Skeletal muscle satellite cell (primary cell): ENCODE measurements around the gene ATP11A. TPM values are rescaled to one million over a fixed set of nuclear protein-coding genes. Genes with fewer than 3 reads are reported as not detected.

ENCODE experiments used
- H3K27me3 ChIP-seq: 2 replicates; pipeline ENCODE4 v1.7.0; 2013; ENCODE audit warnings: low read length; ENCODE audit not compliant: control insufficient read depth, insufficient read depth
- H3K36me3 ChIP-seq: 2 replicates; pipeline ENCODE4 v1.7.0; 2013; ENCODE audit warnings: mild to moderate bottlenecking, control low read depth, low read length; ENCODE audit not compliant: insufficient read depth
- H3K4me1 ChIP-seq: 2 replicates; pipeline ENCODE4 v1.7.0; 2013; ENCODE audit warnings: low read length; ENCODE audit not compliant: control insufficient read depth, insufficient read depth
- H3K4me2 ChIP-seq: 2 replicates; pipeline ENCODE4 v1.7.0; 2013; ENCODE audit warnings: mild to moderate bottlenecking, low read length
- H3K4me3 ChIP-seq: 2 replicates; pipeline ENCODE4 v1.7.0; 2013; ENCODE audit warnings: low read length
- H3K9ac ChIP-seq: 2 replicates; pipeline ENCODE4 v1.7.0; 2013; ENCODE audit warnings: mild to moderate bottlenecking, low read depth, low read length, moderate library complexity
- H3K9me3 ChIP-seq: replicated peaks from 2 replicates; pipeline ENCODE4 v1.7.0; 2013; ENCODE audit warnings: mild to moderate bottlenecking, control low read depth, low read length
- total RNA-seq: library from RNA; depleted of rRNA; stranded (reverse); fragments of >200 nt; gene quantifications from 2 replicates; pipeline ENCODE4 v1.2.3, GENCODE V29; 2012; rRNA removed

ATP11A gene
- 7.2 and 7.6 TPM in 2 replicates for total RNA-seq

GRCh38 chr13:112689303-112690245, at the start of gene ATP11A:
TSS of gene ATP11A (plus strand) at chr13:112690038. CDS start at chr13:112690417, 379 bp downstream.
- Histone ChIP-seq H3K36me3 (no peaks in the 10 kb centered on the region), H3K4me3 (peak within 1 kb of the TSS; percentile 86), H3K9ac (peak within 1 kb of the TSS; percentile 80), H3K27me3 (peaks cover 4% of the 10 kb centered on the region), H3K9me3 (no peaks in the 10 kb centered on the region), H3K4me2 (peak within 1 kb of the TSS; percentile 88), H3K4me1 (peaks cover 10% of the 10 kb centered on the region)

GRCh38 chr13:112641456-112642089, 48.3 kb upstream of the ATP11A start:
- H3K4me3 ChIP-seq: no peak overlapping the region
- H3K27me3 ChIP-seq: peaks cover 55% of the 10 kb centered on the region
- no peaks in the 10 kb centered on the region for H3K9me3 ChIP-seq
- no peak overlapping the region for H3K4me2 ChIP-seq
- H3K4me1 ChIP-seq: no peaks in the 10 kb centered on the region
- no peak overlapping the region for H3K9ac ChIP-seq
- H3K36me3 ChIP-seq: no peaks in the 10 kb centered on the region

DNA sequence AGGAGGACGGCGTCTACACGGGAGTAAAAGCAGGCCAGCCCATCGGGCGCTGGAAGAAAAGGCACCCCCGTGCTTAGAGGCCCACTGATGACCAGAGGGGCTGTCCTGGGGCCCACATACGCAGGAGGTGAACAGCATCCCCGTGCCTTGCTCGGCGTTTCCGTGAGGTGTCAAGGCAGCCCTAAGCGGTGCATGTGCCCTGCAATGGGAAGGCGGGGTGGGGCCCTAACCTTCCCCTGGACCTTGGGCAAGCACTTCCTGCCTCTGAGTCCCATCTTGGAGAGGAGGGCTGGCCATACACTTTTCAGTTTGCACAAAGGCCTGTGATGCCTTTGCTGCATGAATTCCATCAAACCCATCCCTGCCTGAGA, 47.8 kb upstream of the ATP11A start:
- H3K27me3 ChIP-seq: peaks cover 50% of the 10 kb centered on the region
- H3K4me3 ChIP-seq: no peak overlapping the region
- no peak overlapping the region for H3K4me2 ChIP-seq
- no peaks in the 10 kb centered on the region for H3K9me3 ChIP-seq
- no peaks in the 10 kb centered on the region for H3K4me1 ChIP-seq
- H3K9ac ChIP-seq: no peak overlapping the region
- no peaks in the 10 kb centered on the region for H3K36me3 ChIP-seq

- no peaks in the 10 kb centered on the region for H3K4me1 ChIP-seq
- H3K36me3 ChIP-seq: no peaks in the 10 kb centered on the region
- no peak overlapping the region for H3K9ac ChIP-seq
- no peaks in the 10 kb centered on the region for H3K9me3 ChIP-seq
- H3K27me3 ChIP-seq: peaks cover 36% of the 10 kb centered on the region
- H3K4me3 ChIP-seq: no peak overlapping the region
- H3K4me2 ChIP-seq: no peak overlapping the region
Observed at GRCh38 chr13:112643759-112644459, 45.9 kb upstream of the ATP11A start.

GRCh38 chr13:112645327-112645914, 44.4 kb upstream of the ATP11A start:
- H3K4me3 ChIP-seq: no peak overlapping the region
- peaks cover 21% of the 10 kb centered on the region for H3K27me3 ChIP-seq
- H3K9me3 ChIP-seq: no peaks in the 10 kb centered on the region
- no peaks in the 10 kb centered on the region for H3K36me3 ChIP-seq
- H3K4me1 ChIP-seq: no peaks in the 10 kb centered on the region
- H3K4me2 ChIP-seq: no peak overlapping the region
- no peak overlapping the region for H3K9ac ChIP-seq

GRCh38 chr13:112647256-112647655, 42.6 kb upstream of the ATP11A start:
- Histone ChIP-seq H3K4me2 (no peak overlapping the region), H3K9ac (no peak overlapping the region), H3K4me3 (no peak overlapping the region), H3K36me3 (no peaks in the 10 kb centered on the region), H3K4me1 (no peaks in the 10 kb centered on the region), H3K27me3 (peaks cover 27% of the 10 kb centered on the region), H3K9me3 (no peaks in the 10 kb centered on the region)

DNA sequence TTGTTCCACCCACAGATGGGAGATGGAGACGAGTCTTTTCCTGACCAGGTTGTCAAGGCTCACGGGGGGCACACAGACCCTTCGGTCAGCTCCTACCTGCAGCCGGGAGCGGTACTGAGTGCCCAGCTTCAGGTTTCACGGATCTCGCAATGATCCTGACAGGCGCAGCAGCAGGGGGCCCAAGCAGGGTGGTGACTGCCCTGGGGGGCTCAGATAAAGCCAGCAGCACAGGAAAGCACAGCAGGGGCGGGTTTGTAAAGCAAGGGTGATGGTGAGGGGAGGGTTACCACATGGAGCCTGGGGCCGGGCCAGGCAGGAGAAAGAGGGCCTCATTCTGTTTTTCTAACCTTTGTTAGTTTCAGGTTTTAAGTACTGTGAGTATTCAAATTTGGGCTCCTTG, 41.7 kb upstream of the ATP11A start:
- Histone ChIP-seq H3K4me2 (no peak overlapping the region), H3K36me3 (no peaks in the 10 kb centered on the region), H3K27me3 (peaks cover 29% of the 10 kb centered on the region), H3K4me1 (no peaks in the 10 kb centered on the region), H3K9ac (no peak overlapping the region), H3K4me3 (no peak overlapping the region), H3K9me3 (no peaks in the 10 kb centered on the region)

GRCh38 chr13:112648966-112649690, 40.7 kb upstream of the ATP11A start:
- Histone ChIP-seq H3K27me3 (peaks cover 29% of the 10 kb centered on the region), H3K9ac (no peak overlapping the region), H3K9me3 (no peaks in the 10 kb centered on the region), H3K36me3 (no peaks in the 10 kb centered on the region), H3K4me2 (no peak overlapping the region), H3K4me1 (no peaks in the 10 kb centered on the region), H3K4me3 (no peak overlapping the region)

GRCh38 chr13:112651311-112651710, 38.5 kb upstream of the ATP11A start:
- Histone ChIP-seq H3K9me3 (no peaks in the 10 kb centered on the region), H3K4me1 (no peaks in the 10 kb centered on the region), H3K36me3 (no peaks in the 10 kb centered on the region), H3K4me3 (no peak overlapping the region), H3K4me2 (no peak overlapping the region), H3K9ac (no peak overlapping the region), H3K27me3 (peaks cover 24% of the 10 kb centered on the region)

DNA sequence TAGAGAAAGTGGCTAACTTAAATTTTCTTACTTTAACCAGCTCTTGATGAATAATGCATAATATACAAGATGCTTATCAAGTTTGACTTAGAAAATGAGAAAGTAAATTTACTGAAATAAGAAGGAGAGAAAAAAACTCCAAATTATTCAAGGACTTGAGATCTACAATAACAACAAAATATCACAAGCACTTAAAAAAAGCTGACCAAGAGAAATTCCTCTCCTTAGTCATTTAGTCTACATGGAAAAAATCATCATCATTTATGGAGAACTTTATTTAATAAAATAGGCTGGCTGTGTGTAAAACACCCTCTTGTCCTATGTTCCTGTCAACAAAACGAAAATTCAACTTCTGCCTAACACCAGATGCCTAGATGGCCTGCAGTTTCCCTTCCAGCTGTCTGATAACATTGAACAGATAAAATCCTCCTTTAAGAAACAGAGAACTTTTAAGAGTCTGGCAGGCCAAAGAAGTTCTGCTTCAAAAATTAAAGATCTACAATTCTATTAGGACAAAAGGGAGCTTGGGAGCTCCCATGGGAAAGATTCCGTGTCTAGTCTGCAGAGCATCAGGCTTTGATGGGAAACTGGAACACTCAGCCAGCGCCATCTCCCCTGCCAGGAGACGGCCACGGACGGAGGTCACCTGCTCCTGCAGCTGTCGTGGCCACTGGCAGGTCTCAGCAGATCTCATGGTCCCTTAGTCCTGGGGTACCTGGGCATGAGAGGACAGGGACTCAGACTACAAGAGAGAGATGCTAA, 37.9 kb upstream of the ATP11A start:
- Histone ChIP-seq H3K36me3 (no peaks in the 10 kb centered on the region), H3K4me3 (no peak overlapping the region), H3K9ac (no peak overlapping the region), H3K27me3 (peaks cover 24% of the 10 kb centered on the region), H3K4me2 (no peak overlapping the region), H3K9me3 (no peaks in the 10 kb centered on the region), H3K4me1 (no peaks in the 10 kb centered on the region)
